Activated naive CD4-positive, alpha-beta T cell treated with anti-CD3 and anti-CD28 coated beads for 36 hours (primary cell): ENCODE data around the gene SEC16A. TPM values are rescaled to one million over a fixed set of nuclear protein-coding genes. Genes with fewer than 3 reads are reported as not detected.

Experiments
- CTCF ChIA-PET: fragments of 350-600 bp; sonication (Branson Sonifier 250); formaldehyde crosslinking; loops from one replicate; lab custom pipeline; 2021; ENCODE audit warnings: antibody characterized with exemption; lab: Charles Lee
- DNase-seq: peaks from one replicate; pipeline ENCODE4 v3.0.0-alpha.2; 2020
- H3K27ac Mint-ChIP-seq: one replicate; pipeline ENCODE4 v1.8.0; 2021; ENCODE audit warnings: mild to moderate bottlenecking, mixed read lengths
- H3K27me3 Mint-ChIP-seq: one replicate; pipeline ENCODE4 v1.8.0; 2021; ENCODE audit warnings: low read depth, mixed read lengths
- H3K36me3 Mint-ChIP-seq: one replicate; pipeline ENCODE4 v1.8.0; 2021; ENCODE audit warnings: low read depth, mixed read lengths
- H3K4me1 Mint-ChIP-seq: one replicate; pipeline ENCODE4 v1.8.0; 2021; ENCODE audit warnings: low read depth, mixed read lengths
- H3K4me3 Mint-ChIP-seq: one replicate; pipeline ENCODE4 v1.8.0; 2021; ENCODE audit warnings: mild to moderate bottlenecking, moderate library complexity, mixed read lengths
- H3K9me3 Mint-ChIP-seq: one replicate; pipeline ENCODE4 v1.8.0; 2021; ENCODE audit warnings: mixed read lengths
- intact Hi-C: fragments of 100-400 bp; cut with micrococcal nuclease; formaldehyde crosslinking; loops from one replicate; pipeline ENCODE4 v1.15.1; 2023
- total RNA-seq, 2 experiments: library from RNA; stranded (reverse); gene quantifications; one replicate each; pipeline ENCODE4 v1.2.3, GENCODE V29; 2021

SEC16A gene
- total RNA-seq, 2 experiments from 2014 or later = 44.1 to 47.3 TPM

DNA sequence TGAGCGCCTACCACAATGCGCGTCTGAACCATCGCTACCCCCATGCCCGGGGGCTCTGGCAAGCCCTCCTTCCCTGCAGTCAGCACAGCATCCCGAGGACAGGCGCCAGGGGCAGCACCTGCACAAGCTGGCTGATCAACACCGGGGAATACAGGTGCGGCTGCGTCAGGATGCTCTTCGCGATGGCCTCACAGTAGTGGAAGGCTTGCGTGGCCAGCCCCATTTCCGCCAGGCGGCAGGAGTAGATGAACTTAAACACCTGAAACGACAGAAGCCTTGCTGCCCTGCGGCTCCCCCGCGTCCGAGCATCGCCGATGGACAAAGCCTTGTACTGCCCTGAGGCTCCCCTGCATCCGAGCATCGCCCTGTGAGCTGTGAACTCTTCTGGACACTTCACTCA is 25.5 kb downstream of the SEC16A start:
- H3K27me3 Mint-ChIP-seq = no peaks in the 10 kb centered on the region
- CTCF ChIA-PET = no interaction called here
- H3K9me3 Mint-ChIP-seq = no peaks in the 10 kb centered on the region
- no peak overlapping the region for H3K27ac Mint-ChIP-seq
- no peak for DNase-seq
- no peaks in the 10 kb centered on the region for H3K4me1 Mint-ChIP-seq
- no peak overlapping the region for H3K4me3 Mint-ChIP-seq
- intact Hi-C loops = no loop called here
- peaks cover 45% of the 10 kb centered on the region for H3K36me3 Mint-ChIP-seq

DNA sequence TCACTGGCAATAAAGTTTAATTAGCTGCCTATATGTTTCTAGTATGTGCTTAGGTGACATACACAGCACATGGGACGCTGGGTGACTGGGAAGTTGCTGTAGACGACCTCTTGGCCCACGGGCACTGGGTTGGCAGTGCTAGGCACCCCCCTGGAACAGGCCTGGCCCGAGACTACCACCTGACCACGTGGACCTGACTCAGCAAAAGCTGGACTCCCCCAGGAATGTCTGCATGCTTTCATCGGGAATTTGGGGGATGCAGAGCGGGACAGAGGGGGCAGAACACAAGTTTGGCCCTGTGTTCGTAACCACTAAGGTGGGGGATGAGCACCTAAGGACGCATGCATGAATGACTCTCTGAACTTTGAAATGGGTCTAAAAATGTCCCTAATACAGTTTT is 26.6 kb downstream of the SEC16A start:
- no peaks in the 10 kb centered on the region for H3K4me1 Mint-ChIP-seq
- no peaks in the 10 kb centered on the region for H3K27me3 Mint-ChIP-seq
- H3K4me3 Mint-ChIP-seq = no peak overlapping the region
- H3K36me3 Mint-ChIP-seq = peaks cover 44% of the 10 kb centered on the region
- intact Hi-C loops = no loop called here
- H3K9me3 Mint-ChIP-seq = no peaks in the 10 kb centered on the region
- DNase-seq = no peak
- CTCF ChIA-PET = no interaction called here
- H3K27ac Mint-ChIP-seq = no peak overlapping the region

DNA sequence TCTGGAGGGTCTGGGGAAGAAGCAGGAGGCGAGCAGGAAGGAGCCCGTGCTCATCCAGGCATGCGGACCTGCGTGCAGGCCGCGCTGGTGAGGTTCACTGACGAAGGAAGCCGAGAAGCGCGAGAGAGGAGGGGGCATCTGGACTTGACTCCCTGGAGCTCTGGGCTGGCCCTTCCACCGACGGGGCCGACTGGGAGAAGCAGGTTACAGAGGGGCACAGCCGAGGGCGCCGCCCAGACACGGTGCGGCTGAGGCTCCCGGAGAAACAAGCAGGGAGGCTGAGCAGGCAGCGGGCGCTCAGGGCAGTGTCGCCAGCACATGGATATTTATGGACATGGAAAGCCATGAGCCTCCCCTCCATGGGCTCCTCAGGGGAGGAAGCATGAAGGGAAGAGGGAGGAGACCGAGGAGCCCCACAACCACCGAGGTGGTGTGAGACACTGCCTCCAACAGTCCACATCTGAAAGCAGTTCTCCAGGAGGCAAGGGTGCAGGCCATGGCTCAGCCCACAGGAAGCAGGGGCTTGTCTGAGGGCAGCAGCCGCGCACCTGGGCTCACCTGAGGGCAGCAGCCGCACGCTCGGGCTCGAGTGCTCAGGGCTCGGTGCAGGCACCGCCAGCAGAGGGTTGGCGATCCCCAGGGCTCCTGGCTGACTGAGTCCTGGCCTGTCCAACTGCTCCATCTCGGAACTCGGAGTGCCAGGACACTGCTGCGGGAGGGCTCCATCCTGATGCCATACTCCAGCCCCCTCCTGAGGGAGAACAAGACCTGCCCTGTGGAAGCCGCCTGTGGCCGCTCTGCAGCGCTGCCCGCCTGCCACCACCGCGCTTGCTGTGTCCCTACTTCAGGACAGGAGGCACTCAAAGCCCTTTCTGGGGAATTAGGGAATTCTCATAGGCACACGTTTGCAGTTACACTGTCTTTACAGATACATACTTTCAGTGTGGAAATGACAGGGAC is 27.5 kb downstream of the SEC16A start:
- Mint-ChIP-seq H3K36me3 (peaks cover 42% of the 10 kb centered on the region), H3K9me3 (no peaks in the 10 kb centered on the region), H3K4me1 (no peaks in the 10 kb centered on the region), H3K27me3 (no peaks in the 10 kb centered on the region), H3K27ac (no peak overlapping the region), H3K4me3 (no peak overlapping the region)
- no peak for DNase-seq
- CTCF ChIA-PET = no interaction called here
- intact Hi-C loops = no loop called here

DNA sequence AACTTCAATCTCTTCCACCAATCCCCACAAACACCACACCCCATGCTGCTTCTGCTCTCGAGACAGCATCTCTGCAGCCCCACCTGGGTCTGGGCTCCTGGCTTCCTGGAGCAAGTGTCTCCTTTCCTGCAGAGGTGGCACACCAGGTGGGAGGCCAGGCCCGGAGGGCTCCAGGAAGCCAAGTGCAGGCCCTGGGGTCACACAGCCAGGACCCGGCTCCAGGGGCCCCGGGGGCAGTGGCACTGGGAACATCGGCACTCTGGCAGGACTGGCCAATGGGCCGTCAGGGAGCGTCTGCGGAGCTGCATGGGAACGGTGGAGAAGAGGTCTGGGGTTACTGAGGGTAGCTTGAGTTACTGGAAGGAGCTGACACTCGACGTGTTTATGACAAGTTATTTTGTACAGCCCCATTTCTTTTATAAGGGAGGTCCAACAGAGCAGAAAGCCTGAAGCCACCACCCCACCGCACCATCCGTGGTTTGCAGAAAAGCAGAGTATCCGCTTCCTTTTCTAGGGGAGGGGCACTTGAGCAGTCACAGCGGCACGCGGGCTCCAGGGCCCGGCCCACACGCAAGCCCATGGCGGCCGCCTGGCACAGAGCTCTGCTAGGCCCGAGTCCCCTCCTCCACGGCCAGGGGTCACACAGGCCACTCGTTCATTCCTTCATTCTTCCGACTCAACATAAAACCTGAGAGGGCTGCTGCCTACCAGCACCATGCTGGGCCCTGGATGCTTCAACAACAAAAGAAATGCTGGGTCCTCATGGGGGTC is 28.6 kb downstream of the SEC16A start:
- Mint-ChIP-seq H3K27ac (no peak overlapping the region), H3K27me3 (no peaks in the 10 kb centered on the region), H3K36me3 (peaks cover 42% of the 10 kb centered on the region), H3K4me3 (no peak overlapping the region), H3K4me1 (no peaks in the 10 kb centered on the region), H3K9me3 (no peaks in the 10 kb centered on the region)
- CTCF ChIA-PET = no interaction called here
- intact Hi-C loops = no loop called here
- no peak for DNase-seq

DNA sequence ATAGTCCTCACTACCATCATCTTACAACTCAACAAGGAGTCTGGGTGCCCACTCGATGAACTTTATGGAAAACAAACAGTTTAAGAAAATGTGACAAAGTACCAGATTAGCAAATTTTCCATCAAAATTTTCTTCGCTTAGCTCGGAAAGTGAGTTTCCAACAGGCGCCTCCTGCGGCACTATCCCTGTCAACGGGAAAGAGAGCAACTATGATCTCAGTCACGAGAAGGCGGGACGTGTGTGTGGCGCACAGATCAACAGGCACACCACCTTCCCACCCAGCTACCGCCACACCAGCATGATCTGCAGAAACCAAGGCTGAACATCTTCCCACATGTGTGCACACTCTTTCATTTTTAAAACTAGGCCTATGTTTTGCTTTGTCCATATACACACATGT is 29.5 kb downstream of the SEC16A start:
- DNase-seq = no peak
- Mint-ChIP-seq H3K4me3 (no peak overlapping the region), H3K27me3 (no peaks in the 10 kb centered on the region), H3K27ac (peak overlapping the region; percentile 50), H3K36me3 (peaks cover 37% of the 10 kb centered on the region), H3K9me3 (no peaks in the 10 kb centered on the region), H3K4me1 (no peaks in the 10 kb centered on the region)
- intact Hi-C loops = no loop called here
- CTCF ChIA-PET = no interaction called here

DNA sequence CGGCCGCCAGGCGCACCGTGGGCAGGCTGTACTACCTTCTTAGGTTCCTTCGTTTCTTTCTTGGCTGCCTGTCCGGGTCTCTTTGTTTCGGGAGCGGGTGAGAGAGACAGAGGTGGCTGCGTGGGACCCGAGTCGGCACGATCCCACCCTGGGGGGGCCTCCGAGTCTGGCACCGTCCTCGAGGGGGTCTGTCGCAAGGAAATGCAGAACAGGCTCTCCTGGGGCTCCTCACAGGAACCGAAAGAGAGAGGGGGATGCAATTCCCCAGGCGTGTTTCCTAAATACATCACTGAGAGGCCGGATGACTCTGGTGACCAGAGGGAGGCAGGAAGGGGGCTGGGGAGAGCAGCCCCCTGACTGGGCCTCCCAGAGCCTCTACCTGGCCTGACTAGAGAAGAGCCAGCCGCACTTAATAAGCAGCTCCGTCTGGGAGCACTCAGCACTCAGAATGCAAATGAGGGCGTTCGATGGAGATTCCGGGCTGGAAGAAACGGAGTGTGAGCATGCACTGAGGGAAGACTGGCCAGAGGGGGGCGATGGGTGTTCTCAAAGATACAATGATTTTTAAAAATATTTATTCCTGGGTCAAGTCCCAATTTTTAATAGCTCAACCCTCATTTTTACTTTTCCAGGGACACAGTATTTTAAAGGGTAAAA is 31.5 kb downstream of the SEC16A start:
- Mint-ChIP-seq H3K9me3 (no peaks in the 10 kb centered on the region), H3K27me3 (no peaks in the 10 kb centered on the region), H3K27ac (no peak overlapping the region), H3K36me3 (peaks cover 46% of the 10 kb centered on the region), H3K4me3 (no peak overlapping the region), H3K4me1 (no peaks in the 10 kb centered on the region)
- CTCF ChIA-PET = interaction anchor here (1.0 kb wide), 1 partner anchor 33 kb away, joined by 3 read pairs; no protein-coding TSS in a partner anchor
- no peak for DNase-seq
- intact Hi-C loops = no loop called here

DNA sequence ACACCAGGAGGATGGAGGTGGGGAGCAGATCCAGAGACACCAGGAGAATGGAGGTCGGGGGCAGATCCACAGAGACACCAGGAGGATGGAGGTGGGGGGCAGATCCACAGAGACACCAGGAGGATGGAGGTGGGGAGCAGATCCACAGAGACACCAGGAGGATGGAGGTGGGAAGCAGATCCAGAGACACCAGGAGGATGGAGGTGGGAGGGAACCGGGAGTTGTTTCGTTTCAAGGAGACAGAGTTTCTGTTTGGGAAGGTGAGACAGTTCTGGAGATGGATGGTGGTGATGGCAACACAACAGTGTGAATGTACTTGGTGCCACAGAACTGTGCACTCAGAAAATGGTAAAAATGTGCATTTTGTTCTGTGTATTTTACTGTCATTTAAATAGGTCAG is 34.2 kb downstream of the SEC16A start:
- Mint-ChIP-seq H3K27ac (no peak overlapping the region), H3K36me3 (peaks cover 44% of the 10 kb centered on the region), H3K4me1 (no peaks in the 10 kb centered on the region), H3K4me3 (no peak overlapping the region), H3K27me3 (no peaks in the 10 kb centered on the region), H3K9me3 (no peaks in the 10 kb centered on the region)
- CTCF ChIA-PET = no interaction called here
- DNase-seq = no peak
- intact Hi-C loops = no loop called here

DNA sequence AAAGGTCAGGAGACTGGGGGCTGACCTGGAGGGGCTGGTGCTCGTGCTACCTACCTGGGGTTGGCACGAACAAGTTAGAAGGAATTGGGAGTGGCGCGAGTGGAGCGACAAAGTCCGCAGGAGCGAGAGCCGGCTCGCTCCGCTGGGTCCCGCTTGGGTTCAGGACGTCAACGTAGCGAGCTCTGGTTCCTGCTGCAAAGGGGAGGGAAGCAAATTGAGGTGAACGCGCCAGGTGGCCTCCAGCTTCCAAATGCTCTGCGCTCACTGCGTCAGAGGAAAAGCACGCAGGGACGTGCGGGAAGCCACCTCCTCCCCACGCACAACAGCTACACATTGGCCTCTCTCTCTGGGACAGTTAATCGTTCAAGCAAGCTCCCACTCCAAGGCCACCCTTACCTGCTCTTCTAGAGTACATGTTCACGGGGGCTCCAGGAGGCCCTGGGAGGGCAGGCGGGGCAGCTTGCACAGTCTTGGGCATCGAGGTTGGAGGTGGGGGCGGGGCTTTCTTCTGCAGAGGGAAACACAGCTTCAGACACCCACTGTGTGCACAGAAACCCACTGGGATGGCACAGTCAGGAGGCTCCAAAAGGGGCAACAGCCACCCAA is 35.6 kb downstream of the SEC16A start:
- intact Hi-C loops = no loop called here
- H3K36me3 Mint-ChIP-seq = peaks cover 41% of the 10 kb centered on the region
- no peaks in the 10 kb centered on the region for H3K9me3 Mint-ChIP-seq
- H3K4me3 Mint-ChIP-seq = no peak overlapping the region
- CTCF ChIA-PET = interaction anchor here (0.6 to 0.7 kb wide), 2 partner anchors 10 to 260 kb away, joined by 3 to 4 read pairs; no protein-coding TSS in a partner anchor
- DNase-seq = no peak
- no peaks in the 10 kb centered on the region for H3K4me1 Mint-ChIP-seq
- no peak overlapping the region for H3K27ac Mint-ChIP-seq
- H3K27me3 Mint-ChIP-seq = no peaks in the 10 kb centered on the region

DNA sequence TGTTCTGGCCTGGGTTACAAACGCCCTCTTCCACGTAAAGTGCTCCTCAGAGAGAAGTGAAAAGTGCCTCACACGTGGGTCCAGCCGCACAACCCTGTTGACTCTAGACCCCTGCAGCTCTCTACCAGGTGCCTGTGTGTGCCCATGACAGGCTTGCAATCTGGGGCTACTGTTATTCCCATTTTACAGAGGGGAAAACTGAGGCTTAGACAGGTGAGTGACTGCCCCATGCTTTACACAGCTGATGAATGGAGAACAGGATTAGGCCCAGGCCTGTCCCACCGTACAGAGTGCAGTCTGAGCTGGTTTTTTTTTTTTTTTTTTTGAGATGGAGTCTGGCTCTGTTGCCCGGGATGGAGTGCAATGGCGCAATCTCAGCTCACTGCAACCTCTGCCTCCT is 37.0 kb downstream of the SEC16A start:
- H3K4me1 Mint-ChIP-seq = no peaks in the 10 kb centered on the region
- peaks cover 40% of the 10 kb centered on the region for H3K36me3 Mint-ChIP-seq
- CTCF ChIA-PET = interaction anchor here (0.6 kb wide), 2 partner anchors 39 to 45 kb away, joined by 3 to 4 read pairs; no protein-coding TSS in a partner anchor
- intact Hi-C loops = no loop called here
- no peaks in the 10 kb centered on the region for H3K9me3 Mint-ChIP-seq
- no peak overlapping the region for H3K4me3 Mint-ChIP-seq
- peak overlapping the region; percentile 13 for H3K27ac Mint-ChIP-seq
- H3K27me3 Mint-ChIP-seq = no peaks in the 10 kb centered on the region
- DNase-seq = no peak

DNA sequence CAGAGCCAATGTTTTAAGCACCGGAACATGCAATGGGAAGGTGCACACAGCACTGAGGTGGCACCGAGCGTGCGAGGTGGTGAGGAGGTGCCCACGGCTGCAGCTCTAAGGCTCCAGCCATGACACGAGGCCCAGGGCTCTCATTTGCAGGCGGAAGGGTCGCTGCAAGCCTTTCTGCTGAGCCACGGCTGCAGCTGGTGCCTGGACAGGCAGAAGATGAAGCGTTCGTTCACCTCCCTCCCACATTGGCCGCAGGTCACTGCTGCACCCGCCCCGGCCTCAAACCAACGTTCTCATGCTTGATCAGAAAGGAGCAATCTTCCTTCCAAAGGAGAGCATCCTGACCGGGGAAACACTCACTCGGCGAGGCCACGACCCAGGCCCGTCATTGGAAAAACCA is 38.7 kb downstream of the SEC16A start:
- peaks cover 35% of the 10 kb centered on the region for H3K36me3 Mint-ChIP-seq
- no peaks in the 10 kb centered on the region for H3K27me3 Mint-ChIP-seq
- H3K27ac Mint-ChIP-seq = no peak overlapping the region
- H3K4me3 Mint-ChIP-seq = no peak overlapping the region
- intact Hi-C loops = no loop called here
- no peaks in the 10 kb centered on the region for H3K9me3 Mint-ChIP-seq
- CTCF ChIA-PET = interaction anchor here (0.6 kb wide), 1 partner anchor 11 kb away, joined by 3 read pairs; no protein-coding TSS in a partner anchor
- peaks cover 4% of the 10 kb centered on the region for H3K4me1 Mint-ChIP-seq
- DNase-seq = no peak

DNA sequence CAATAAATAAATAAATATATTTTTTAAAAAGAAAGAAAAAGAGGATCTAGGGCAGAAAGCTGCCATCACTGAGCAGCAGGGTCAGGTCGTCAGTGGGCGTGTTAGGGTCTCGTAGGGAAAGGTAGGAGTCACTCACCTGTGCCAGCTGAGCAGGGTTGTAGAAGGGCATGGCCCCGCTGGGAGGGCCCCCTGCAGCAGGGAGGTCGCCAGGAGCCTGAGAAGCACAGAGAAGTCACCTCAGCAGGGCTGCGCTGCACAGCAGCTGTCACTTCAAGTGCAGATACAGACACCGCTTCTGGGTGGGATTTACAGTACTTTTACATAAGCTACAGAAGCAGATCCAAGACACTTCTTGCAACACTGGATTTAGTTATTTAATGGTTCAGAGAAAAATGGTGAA is 39.2 kb downstream of the SEC16A start:
- H3K27ac Mint-ChIP-seq = no peak overlapping the region
- CTCF ChIA-PET = no interaction called here
- H3K36me3 Mint-ChIP-seq = peaks cover 35% of the 10 kb centered on the region
- H3K9me3 Mint-ChIP-seq = no peaks in the 10 kb centered on the region
- no peaks in the 10 kb centered on the region for H3K27me3 Mint-ChIP-seq
- intact Hi-C loops = no loop called here
- DNase-seq = no peak
- no peak overlapping the region for H3K4me3 Mint-ChIP-seq
- H3K4me1 Mint-ChIP-seq = peaks cover 4% of the 10 kb centered on the region

DNA sequence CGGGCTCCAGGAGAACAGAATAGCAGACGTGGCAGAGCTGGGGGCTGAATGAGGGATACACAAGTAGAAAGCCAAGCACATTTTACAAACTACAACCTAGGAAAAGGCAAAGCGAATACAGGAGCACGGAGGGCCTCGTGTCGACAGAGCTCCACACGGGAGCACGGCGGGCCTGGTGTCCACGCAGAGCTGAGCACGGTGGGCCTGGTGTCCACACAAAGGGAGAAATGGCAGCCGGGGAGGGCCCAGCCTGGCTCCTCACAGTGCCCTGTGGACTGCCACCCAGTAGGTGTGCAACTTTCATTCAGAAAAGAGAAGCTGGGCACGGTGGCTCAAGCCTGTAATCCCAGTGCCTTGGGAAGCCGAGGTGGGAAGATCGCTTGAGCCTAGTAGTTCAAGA is 39.8 kb downstream of the SEC16A start:
- no peaks in the 10 kb centered on the region for H3K9me3 Mint-ChIP-seq
- CTCF ChIA-PET = no interaction called here
- no peak for DNase-seq
- peaks cover 8% of the 10 kb centered on the region for H3K4me1 Mint-ChIP-seq
- no peaks in the 10 kb centered on the region for H3K27me3 Mint-ChIP-seq
- H3K36me3 Mint-ChIP-seq = peaks cover 33% of the 10 kb centered on the region
- H3K4me3 Mint-ChIP-seq = no peak overlapping the region
- intact Hi-C loops = no loop called here
- H3K27ac Mint-ChIP-seq = no peak overlapping the region
